Measurements from ENCODE around the gene PSAT1. TPM values are rescaled to one million over a fixed set of nuclear protein-coding genes. Genes with fewer than 3 reads are reported as not detected.

The PSAT1 gene
- total and polyA plus RNA-seq, 8 donors, result 15.9 to 43.7 (median 30.5) TPM

DNA sequence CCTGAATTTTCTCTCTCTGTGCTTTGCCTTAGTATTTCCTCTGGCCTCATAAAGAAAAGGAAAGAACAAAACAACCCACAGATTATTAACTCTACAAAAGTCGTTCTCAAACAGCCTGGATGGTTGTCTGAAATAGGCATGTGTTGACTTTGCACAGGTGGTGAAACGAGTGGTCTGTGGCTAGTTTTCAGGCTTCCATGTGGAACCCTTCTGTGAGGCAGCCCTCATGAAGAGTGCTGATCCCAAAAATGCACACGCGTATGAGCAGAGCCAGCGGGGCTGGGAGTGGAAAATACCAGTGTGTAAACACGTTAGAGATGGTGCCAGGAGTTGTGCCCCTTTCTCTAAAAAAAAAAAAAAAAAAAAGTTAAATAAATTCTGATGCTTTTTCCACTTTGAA, 4.9 kb upstream of the PSAT1 start:
- H3K27me3 ChIP-seq, result peaks cover 0 to 12% of the 10 kb centered on the region in 2 donors
- ATAC-seq, result no peak
- H3K4me1 ChIP-seq, result peaks cover 0 to 11% of the 10 kb centered on the region in 2 donors
- no peaks in the 10 kb centered on the region for H3K9me3 ChIP-seq
- no peak overlapping the region for H3K27ac ChIP-seq
- intact Hi-C loops (cut with DNase I), result no loop called here
- no peaks in the 10 kb centered on the region for H3K36me3 ChIP-seq
- no peak for DNase-seq
- TF ChIP-seq, protein P1, sequence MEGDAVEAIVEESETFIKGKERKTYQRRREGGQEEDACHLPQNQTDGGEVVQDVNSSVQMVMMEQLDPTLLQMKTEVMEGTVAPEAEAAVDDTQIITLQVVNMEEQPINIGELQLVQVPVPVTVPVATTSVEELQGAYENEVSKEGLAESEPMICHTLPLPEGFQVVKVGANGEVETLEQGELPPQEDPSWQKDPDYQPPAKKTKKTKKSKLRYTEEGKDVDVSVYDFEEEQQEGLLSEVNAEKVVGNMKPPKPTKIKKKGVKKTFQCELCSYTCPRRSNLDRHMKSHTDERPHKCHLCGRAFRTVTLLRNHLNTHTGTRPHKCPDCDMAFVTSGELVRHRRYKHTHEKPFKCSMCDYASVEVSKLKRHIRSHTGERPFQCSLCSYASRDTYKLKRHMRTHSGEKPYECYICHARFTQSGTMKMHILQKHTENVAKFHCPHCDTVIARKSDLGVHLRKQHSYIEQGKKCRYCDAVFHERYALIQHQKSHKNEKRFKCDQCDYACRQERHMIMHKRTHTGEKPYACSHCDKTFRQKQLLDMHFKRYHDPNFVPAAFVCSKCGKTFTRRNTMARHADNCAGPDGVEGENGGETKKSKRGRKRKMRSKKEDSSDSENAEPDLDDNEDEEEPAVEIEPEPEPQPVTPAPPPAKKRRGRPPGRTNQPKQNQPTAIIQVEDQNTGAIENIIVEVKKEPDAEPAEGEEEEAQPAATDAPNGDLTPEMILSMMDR (IDR thresholded peaks at IDR 0.05), result no peak
- no peak overlapping the region for H3K4me3 ChIP-seq

DNA sequence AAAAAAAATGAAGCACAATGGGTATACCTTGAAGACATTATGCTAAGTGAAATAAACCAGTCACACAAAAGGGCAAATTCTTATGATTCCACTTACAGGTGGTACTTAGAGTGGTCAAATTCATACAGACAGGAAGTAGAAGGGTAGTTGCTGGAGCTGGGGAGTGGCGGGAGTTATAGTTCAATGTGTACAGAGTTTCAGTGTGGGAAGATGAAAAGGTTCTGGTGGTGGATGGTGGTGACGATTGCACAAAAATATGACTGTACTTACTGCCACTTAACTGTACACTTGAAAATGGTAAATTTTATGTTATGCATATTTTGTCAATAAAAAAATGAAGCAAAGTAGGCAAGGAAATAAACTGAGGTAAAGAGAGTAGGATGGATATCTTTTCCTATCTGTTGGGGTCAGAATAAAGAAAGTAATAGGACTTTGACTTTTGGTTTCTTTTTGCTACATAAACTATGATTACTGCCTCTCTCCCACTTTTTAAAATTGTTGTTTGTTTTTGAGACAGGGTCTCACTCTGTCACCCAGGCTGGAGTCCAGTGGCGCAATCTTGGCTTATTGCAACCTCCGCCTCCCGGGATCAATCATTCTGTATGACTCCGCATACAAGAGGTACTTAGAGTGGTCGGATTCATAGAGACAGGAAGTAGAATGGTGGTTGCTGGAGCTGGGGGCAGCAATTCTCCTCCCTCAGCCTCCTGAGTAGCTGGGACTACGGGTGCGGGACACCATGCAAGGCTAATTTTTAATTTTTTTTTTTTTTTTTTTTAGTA, 4.0 kb upstream of the PSAT1 start:
- ATAC-seq (no peak), DNase-seq (no peak)
- intact Hi-C loops (cut with DNase I), result no loop called here
- H3K27me3 ChIP-seq, result peaks cover 0 to 21% of the 10 kb centered on the region in 2 donors
- H3K27ac ChIP-seq, result no peak overlapping the region
- H3K9me3 ChIP-seq, result no peaks in the 10 kb centered on the region
- TF ChIP-seq, protein P1 (IDR thresholded peaks at IDR 0.05), result no peak
- H3K4me1 ChIP-seq, result peaks cover 9 to 20% of the 10 kb centered on the region in 2 donors
- no peak overlapping the region for H3K4me3 ChIP-seq
- H3K36me3 ChIP-seq, result no peaks in the 10 kb centered on the region

DNA sequence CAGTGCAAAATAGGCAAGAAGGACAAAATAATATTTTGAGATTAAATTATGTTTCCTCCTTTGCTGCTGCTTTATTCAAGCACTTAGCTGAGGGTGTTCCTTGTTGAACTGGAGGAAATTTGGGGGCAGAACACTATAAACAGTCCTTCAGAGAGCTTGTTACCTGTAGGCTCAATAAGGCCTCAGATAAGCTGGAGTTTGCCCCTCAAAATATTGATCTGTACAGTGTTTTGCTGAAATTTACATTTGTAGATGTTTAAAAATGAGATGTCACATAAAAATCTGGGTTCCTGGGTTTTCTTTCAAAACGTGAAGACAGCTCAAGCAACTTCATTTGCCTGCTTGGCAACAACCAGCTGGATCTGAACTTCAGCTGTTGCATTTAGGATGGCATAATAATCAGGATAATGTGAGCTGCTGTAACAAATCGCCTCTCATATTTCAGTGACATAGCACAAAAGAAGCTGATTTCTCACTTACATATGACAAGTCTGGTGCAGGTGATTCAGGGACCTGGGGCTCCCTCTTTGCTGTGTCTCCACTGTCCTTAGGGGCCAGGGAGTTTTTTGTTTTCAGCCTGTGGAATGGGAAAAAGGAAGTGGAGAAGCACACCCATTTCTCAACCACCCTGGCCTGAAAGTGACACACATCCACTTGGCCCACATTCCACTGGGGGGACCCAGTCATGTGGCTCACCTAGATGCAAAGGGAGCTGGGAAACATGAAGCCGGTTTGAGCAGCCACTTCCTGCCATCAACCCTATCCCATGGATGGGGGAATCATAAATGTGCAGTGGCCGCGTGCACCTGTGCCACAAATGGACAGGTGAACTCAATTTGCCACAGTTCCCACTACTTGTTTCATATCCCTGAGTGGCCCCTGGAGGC, 2.4 kb upstream of the PSAT1 start:
- Histone ChIP-seq H3K27ac (no peak overlapping the region), H3K4me3 (no peak overlapping the region), H3K36me3 (no peaks in the 10 kb centered on the region), H3K9me3 (no peaks in the 10 kb centered on the region), H3K4me1 (peaks cover 12 to 25% of the 10 kb centered on the region in 2 donors), H3K27me3 (peaks cover 4 to 37% of the 10 kb centered on the region in 2 donors)
- DNase-seq (no peak), ATAC-seq (no peak)
- TF ChIP-seq, protein P1 (IDR thresholded peaks at IDR 0.05), result no peak
- intact Hi-C loops (cut with DNase I), result no loop called here

GRCh38 chr9:78295177-78295575, 1.7 kb upstream of the PSAT1 start:
- ATAC-seq (no peak), DNase-seq (no peak)
- Histone ChIP-seq H3K9me3 (no peaks in the 10 kb centered on the region), H3K36me3 (no peaks in the 10 kb centered on the region), H3K4me1 (peaks cover 12 to 25% of the 10 kb centered on the region in 2 donors), H3K4me3 (no peak overlapping the region), H3K27me3 (peaks cover 4 to 44% of the 10 kb centered on the region in 2 donors), H3K27ac (no peak overlapping the region)
- TF ChIP-seq, protein P1 (IDR thresholded peaks at IDR 0.05), result no peak
- intact Hi-C loops (cut with DNase I), result no loop called here

- Histone ChIP-seq H3K9me3 (no peaks in the 10 kb centered on the region), H3K4me1 (peaks cover 12 to 25% of the 10 kb centered on the region in 2 donors), H3K36me3 (peaks cover 0 to 3% of the 10 kb centered on the region in 2 donors), H3K27ac (peak overlapping the region in 1 of 2 donors; percentile 53), H3K27me3 (peaks cover 4 to 49% of the 10 kb centered on the region in 2 donors), H3K4me3 (peak overlapping the region in 1 of 2 donors; percentile 63)
- DNase-seq (no peak), ATAC-seq (no peak)
- intact Hi-C loops (cut with DNase I), result no loop called here
- TF ChIP-seq, protein P1 (IDR thresholded peaks at IDR 0.05), result no peak
Observed at GRCh38 chr9:78295731-78296130, 1.2 kb upstream of the PSAT1 start.
